CD14-positive monocyte (primary cell): ENCODE results near the gene RUFY2. TPM values are rescaled to one million over a fixed set of nuclear protein-coding genes. Genes with fewer than 3 reads are reported as not detected.

Experiments
- DNase-seq, 3 donors: peaks; one replicate each; pipeline ENCODE4 v3.0.0-alpha.2; 2011 to 2022
- H2AFZ ChIP-seq: 2 replicates; pipeline ENCODE4 v1.6.0; 2012; ENCODE audit warnings: mild to moderate bottlenecking, low read depth, low read length, inconsistent platforms; ENCODE audit not compliant: insufficient read depth, poor library complexity, severe bottlenecking
- H3K27ac ChIP-seq, 2 donors: 1 replicate in 1 of 2; 2 replicates in 1 of 2; pipeline ENCODE4 v1.5.1; 2012 to 2013; ENCODE audit warnings: low read length in 2 of 2, control low read depth in 1 of 2, inconsistent platforms in 1 of 2, low read depth in 1 of 2, mild to moderate bottlenecking in 1 of 2
- H3K27me3 ChIP-seq, 2 donors: one replicate each; pipeline versions ENCODE4 v1.6.0 to v1.6.1; 2011 to 2013; ENCODE audit warnings: low read length in 2 of 2; ENCODE audit not compliant: control insufficient read depth in 2 of 2, insufficient read depth in 2 of 2
- H3K36me3 ChIP-seq, 2 donors: replicated peaks in 1 of 2; 1 replicate in 1 of 2; 2 replicates in 1 of 2; pipeline versions ENCODE4 v1.5.1 to v1.6.1; 2012 to 2013; ENCODE audit warnings: low read length in 2 of 2, control low read depth in 1 of 2, inconsistent platforms in 1 of 2, mild to moderate bottlenecking in 1 of 2; ENCODE audit not compliant: insufficient read depth in 2 of 2, control insufficient read depth in 1 of 2
- H3K4me1 ChIP-seq, 2 donors: 1 replicate in 1 of 2; 2 replicates in 1 of 2; pipeline versions ENCODE4 v1.5.1 to v1.6.1; 2012 to 2013; ENCODE audit warnings: low read length in 2 of 2, control low read depth in 1 of 2, inconsistent platforms in 1 of 2, mild to moderate bottlenecking in 1 of 2, moderate library complexity in 1 of 2; ENCODE audit not compliant: insufficient read depth in 2 of 2, control insufficient read depth in 1 of 2
- H3K4me2 ChIP-seq: replicated peaks from 2 replicates; pipeline ENCODE3; 2012; ENCODE audit warnings: low read length, moderate library complexity, mild to moderate bottlenecking; ENCODE audit not compliant: poor library complexity, severe bottlenecking; ENCODE audit errors: extremely low read depth
- H3K4me3 ChIP-seq, 3 experiments: fragments of 200-600 bp in 1 of 3; sonication (generic) in 1 of 3; replicated peaks in 1 of 3; 1 replicate in 2 of 3; 2 replicates in 1 of 3; pipeline ENCODE4 v1.5.1; 2011 to 2013; ENCODE audit warnings: low read length in 3 of 3, mild to moderate bottlenecking in 3 of 3, control low read depth in 2 of 3, low read depth in 2 of 3, inconsistent platforms in 1 of 3, moderate library complexity in 1 of 3
- H3K79me2 ChIP-seq: 2 replicates; pipeline ENCODE4 v1.6.0; 2012; ENCODE audit warnings: mild to moderate bottlenecking, control low read depth, inconsistent platforms, low read length, moderate library complexity; ENCODE audit not compliant: insufficient read depth
- H3K9ac ChIP-seq: 2 replicates; pipeline ENCODE4 v1.6.0; 2017; ENCODE audit warnings: low read length, mild to moderate bottlenecking; ENCODE audit not compliant: insufficient read depth, poor library complexity, severe bottlenecking
- H3K9me3 ChIP-seq, 2 donors: replicated peaks in 1 of 2; 1 replicate in 1 of 2; 2 replicates in 1 of 2; pipeline versions ENCODE4 v1.5.1 to v1.6.1; 2012 to 2013; ENCODE audit warnings: low read length in 2 of 2, control low read depth in 1 of 2; ENCODE audit not compliant: control insufficient read depth in 1 of 2, insufficient read depth in 1 of 2
- H4K20me1 ChIP-seq: 2 replicates; pipeline ENCODE4 v1.6.0; 2012; ENCODE audit warnings: mild to moderate bottlenecking, low read length, control low read depth, moderate library complexity; ENCODE audit not compliant: insufficient read depth
- H3K27ac Mint-ChIP-seq, 7 donors: one replicate each; pipeline ENCODE4 v1.8.0; 2020; ENCODE audit warnings: mild to moderate bottlenecking in 7 of 7, mixed read lengths in 7 of 7, moderate library complexity in 6 of 7, inconsistent platforms in 2 of 7
- H3K27me3 Mint-ChIP-seq, 3 donors: one replicate each; pipeline ENCODE4 v1.8.0; 2021 to 2022; ENCODE audit warnings: low read depth in 3 of 3, mild to moderate bottlenecking in 3 of 3, mixed read lengths in 3 of 3, moderate library complexity in 3 of 3, inconsistent platforms in 1 of 3
- H3K36me3 Mint-ChIP-seq, 2 donors: one replicate each; pipeline ENCODE4 v1.8.0; 2020; ENCODE audit warnings: mixed read lengths in 2 of 2, inconsistent platforms in 1 of 2, mild to moderate bottlenecking in 1 of 2
- H3K4me1 Mint-ChIP-seq: one replicate; pipeline ENCODE4 v1.8.0; 2020; ENCODE audit warnings: mild to moderate bottlenecking, mixed read lengths
- H3K4me3 Mint-ChIP-seq, 2 donors: one replicate each; pipeline ENCODE4 v1.8.0; 2020; ENCODE audit warnings: mild to moderate bottlenecking in 2 of 2, mixed read lengths in 2 of 2, moderate library complexity in 1 of 2
- H3K9me3 Mint-ChIP-seq, 7 donors: one replicate each; pipeline ENCODE4 v1.8.0; 2020 to 2022; ENCODE audit warnings: mixed read lengths in 7 of 7, mild to moderate bottlenecking in 6 of 7, moderate library complexity in 6 of 7, inconsistent platforms in 2 of 7
- WGBS: methylation state at CpG from one replicate; pipeline ENCODE4 v1.1.5; 2013; ENCODE audit warnings: missing lambda C conversion rate; ENCODE audit not compliant: insufficient coverage; 5-methylcytosine and 5-hydroxymethylcytosine counted together
- intact Hi-C, 2 donors: fragments of 100-400 bp; cut with micrococcal nuclease; formaldehyde crosslinking; loops; one replicate each; pipeline versions ENCODE4 v1.15.0 to v1.15.1; 2023
- polyA plus RNA-seq, 3 donors: library from polyadenylated mRNA; depleted of rRNA in 1 of 3; unstranded in 2 of 3; stranded (reverse) in 1 of 3; fragments of 300-500 nt in 2 of 3; fragments of >200 nt in 1 of 3; fragmentation: Illumina TruSeq in 2 of 3; gene quantifications; 1 replicate in 2 of 3; 2 replicates in 1 of 3; pipeline ENCODE4 v1.2.3, GENCODE V29; 2012 to 2021
- TF ChIP-seq, protein P1 (sequence below): fragments of 200-600 bp; IDR thresholded peaks from one replicate; pipeline ENCODE4 v1.8.0; 2022; ENCODE audit warnings: antibody characterized with exemption, mild to moderate bottlenecking

The RUFY2 gene
- polyA plus RNA-seq, 3 donors, result 2.8 to 3.9 (median 3.3) TPM

DNA sequence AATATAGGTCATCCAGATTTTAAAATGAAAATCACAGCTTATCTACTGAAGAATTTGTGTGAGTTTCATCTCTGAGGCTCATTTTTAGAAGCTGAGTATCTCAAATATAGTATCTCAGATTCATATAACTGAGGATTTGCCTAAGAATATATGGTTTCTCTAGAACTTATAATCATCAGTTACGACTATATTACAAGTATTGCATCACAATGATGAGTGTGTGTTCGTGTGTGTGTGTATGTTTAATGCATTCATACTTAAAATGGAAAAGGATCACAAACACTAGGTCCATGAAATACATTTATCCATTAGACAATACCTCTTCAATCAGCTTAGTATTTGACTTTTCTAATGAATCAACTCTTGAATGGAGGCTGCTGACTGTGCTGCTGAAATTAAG, 21.3 kb downstream of the RUFY2 start:
- Histone ChIP-seq H3K4me3 (no peak overlapping the region), H3K27ac (no peak overlapping the region), H3K9me3 (no peaks in the 10 kb centered on the region), H3K4me2 (no peak overlapping the region), H4K20me1 (no peaks in the 10 kb centered on the region), H3K79me2 (no peaks in the 10 kb centered on the region), H3K9ac (no peak overlapping the region), H3K27me3 (no peaks in the 10 kb centered on the region), H3K36me3 (peaks cover 47 to 89% of the 10 kb centered on the region in 2 donors), H3K4me1 (no peaks in the 10 kb centered on the region), H2AFZ (no peak overlapping the region)
- intact Hi-C loops, result no loop called here
- DNase-seq, result no peak
- TF ChIP-seq, protein P1, sequence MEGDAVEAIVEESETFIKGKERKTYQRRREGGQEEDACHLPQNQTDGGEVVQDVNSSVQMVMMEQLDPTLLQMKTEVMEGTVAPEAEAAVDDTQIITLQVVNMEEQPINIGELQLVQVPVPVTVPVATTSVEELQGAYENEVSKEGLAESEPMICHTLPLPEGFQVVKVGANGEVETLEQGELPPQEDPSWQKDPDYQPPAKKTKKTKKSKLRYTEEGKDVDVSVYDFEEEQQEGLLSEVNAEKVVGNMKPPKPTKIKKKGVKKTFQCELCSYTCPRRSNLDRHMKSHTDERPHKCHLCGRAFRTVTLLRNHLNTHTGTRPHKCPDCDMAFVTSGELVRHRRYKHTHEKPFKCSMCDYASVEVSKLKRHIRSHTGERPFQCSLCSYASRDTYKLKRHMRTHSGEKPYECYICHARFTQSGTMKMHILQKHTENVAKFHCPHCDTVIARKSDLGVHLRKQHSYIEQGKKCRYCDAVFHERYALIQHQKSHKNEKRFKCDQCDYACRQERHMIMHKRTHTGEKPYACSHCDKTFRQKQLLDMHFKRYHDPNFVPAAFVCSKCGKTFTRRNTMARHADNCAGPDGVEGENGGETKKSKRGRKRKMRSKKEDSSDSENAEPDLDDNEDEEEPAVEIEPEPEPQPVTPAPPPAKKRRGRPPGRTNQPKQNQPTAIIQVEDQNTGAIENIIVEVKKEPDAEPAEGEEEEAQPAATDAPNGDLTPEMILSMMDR, result no peak
- H3K4me1 Mint-ChIP-seq, result no peaks in the 10 kb centered on the region
- H3K9me3 Mint-ChIP-seq, result no peaks in the 10 kb centered on the region
- H3K27me3 Mint-ChIP-seq, result no peaks in the 10 kb centered on the region
- peaks cover 52 to 75% of the 10 kb centered on the region in 2 donors for H3K36me3 Mint-ChIP-seq
- no CpG with 5 or more reads among the region's 2 CpGs for WGBS
- no peak overlapping the region for H3K27ac Mint-ChIP-seq
- no peak overlapping the region for H3K4me3 Mint-ChIP-seq

DNA sequence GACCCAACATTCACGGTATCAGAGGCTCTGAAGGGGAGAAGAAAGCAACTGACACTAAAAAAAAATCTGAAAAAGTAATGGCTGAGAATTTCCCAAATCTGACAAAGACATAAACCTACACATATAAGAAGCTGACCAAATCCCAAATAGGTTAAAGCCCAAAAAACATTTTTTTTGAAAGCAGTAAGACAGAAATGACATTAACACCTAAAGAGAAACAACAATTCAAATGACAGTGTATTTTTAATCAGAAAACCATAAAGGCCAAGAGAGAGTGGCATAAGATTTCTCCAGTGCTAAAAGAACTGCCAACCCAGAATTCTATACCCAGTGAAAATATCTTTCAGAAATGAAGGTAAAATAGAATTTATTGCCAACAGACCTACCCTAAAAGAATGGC, 35.5 kb downstream of the RUFY2 start:
- peaks cover 41 to 85% of the 10 kb centered on the region in 2 donors for H3K36me3 Mint-ChIP-seq
- WGBS, result no CpG with 5 or more reads among the region's 1 CpG
- no peaks in the 10 kb centered on the region for H3K79me2 ChIP-seq
- H3K4me1 Mint-ChIP-seq, result no peaks in the 10 kb centered on the region
- peaks cover 12 to 24% of the 10 kb centered on the region in 2 donors for H3K9me3 ChIP-seq
- no peak overlapping the region for H2AFZ ChIP-seq
- H3K36me3 ChIP-seq, result peaks cover 23 to 56% of the 10 kb centered on the region in 2 donors
- peaks cover 8 to 30% (median 24%) of the 10 kb centered on the region in 7 donors for H3K9me3 Mint-ChIP-seq
- intact Hi-C loops, result no loop called here
- no peak overlapping the region for H3K9ac ChIP-seq
- no peak overlapping the region for H3K4me2 ChIP-seq
- H3K27ac ChIP-seq, result no peak overlapping the region
- no peak overlapping the region for H3K27ac Mint-ChIP-seq
- no peaks in the 10 kb centered on the region for H3K27me3 ChIP-seq
- H3K4me1 ChIP-seq, result no peaks in the 10 kb centered on the region
- no peak overlapping the region for H3K4me3 ChIP-seq
- no peak overlapping the region for H3K4me3 Mint-ChIP-seq
- H4K20me1 ChIP-seq, result no peaks in the 10 kb centered on the region
- H3K27me3 Mint-ChIP-seq, result no peaks in the 10 kb centered on the region
- no peak for DNase-seq
- TF ChIP-seq, protein P1, result no peak
